ENCODE measurements around the gene HCFC1.
A peak's percentile ranks its signal among the peaks of the same experiment; 100 is the strongest.

HCFC1 gene

GRCh38 chrX:153944800-153945150 lies 26.8 kb downstream of the HCFC1 start:
- H3K27ac Mint-ChIP-seq: peak overlapping the region; percentile 4
- H3K4me1 Mint-ChIP-seq: peaks cover 25% of the 10 kb centered on the region
- H3K27me3 Mint-ChIP-seq: no peaks in the 10 kb centered on the region
- peak overlapping the region; percentile 11 for H3K4me3 Mint-ChIP-seq
- peaks cover 3% of the 10 kb centered on the region for H3K36me3 Mint-ChIP-seq
- no peaks in the 10 kb centered on the region for H3K9me3 Mint-ChIP-seq

GRCh38 chrX:153944140-153944799 lies 27.3 kb downstream of the HCFC1 start, which contains the start of gene RENBP:
Gene RENBP (minus strand): TSS chrX:153944643. CDS start chrX:153944610, 33 bp downstream.
- Mint-ChIP-seq H3K27ac (peak within 1 kb of the TSS; percentile 80), H3K36me3 (peaks cover 3% of the 10 kb centered on the region), H3K9me3 (no peaks in the 10 kb centered on the region), H3K27me3 (no peaks in the 10 kb centered on the region), H3K4me1 (peaks cover 25% of the 10 kb centered on the region), H3K4me3 (peak within 1 kb of the TSS; percentile 79)

GRCh38 chrX:153941336-153942252 lies 30.0 kb downstream of the HCFC1 start:
- H3K36me3 Mint-ChIP-seq: no peaks in the 10 kb centered on the region
- H3K4me3 Mint-ChIP-seq: peak overlapping the region; percentile 79
- H3K27ac Mint-ChIP-seq: peak overlapping the region; percentile 69
- H3K4me1 Mint-ChIP-seq: peaks cover 14% of the 10 kb centered on the region
- no peaks in the 10 kb centered on the region for H3K27me3 Mint-ChIP-seq
- no peaks in the 10 kb centered on the region for H3K9me3 Mint-ChIP-seq

GRCh38 chrX:153939573-153939972 lies 32.0 kb downstream of the HCFC1 start:
- H3K27ac Mint-ChIP-seq: no peak overlapping the region
- H3K9me3 Mint-ChIP-seq: no peaks in the 10 kb centered on the region
- peaks cover 16% of the 10 kb centered on the region for H3K4me1 Mint-ChIP-seq
- H3K36me3 Mint-ChIP-seq: no peaks in the 10 kb centered on the region
- no peak overlapping the region for H3K4me3 Mint-ChIP-seq
- H3K27me3 Mint-ChIP-seq: no peaks in the 10 kb centered on the region

- no peak overlapping the region for H3K4me3 Mint-ChIP-seq
- peaks cover 20% of the 10 kb centered on the region for H3K4me1 Mint-ChIP-seq
- H3K27me3 Mint-ChIP-seq: no peaks in the 10 kb centered on the region
- no peaks in the 10 kb centered on the region for H3K36me3 Mint-ChIP-seq
- no peaks in the 10 kb centered on the region for H3K9me3 Mint-ChIP-seq
- no peak overlapping the region for H3K27ac Mint-ChIP-seq
These were observed 33.3 kb downstream of the HCFC1 start for GRCh38 chrX:153938226-153938786.

GRCh38 chrX:153937056-153937455 lies 34.6 kb downstream of the HCFC1 start:
- H3K36me3 Mint-ChIP-seq: no peaks in the 10 kb centered on the region
- peak overlapping the region; percentile 68 for H3K27ac Mint-ChIP-seq
- no peaks in the 10 kb centered on the region for H3K27me3 Mint-ChIP-seq
- H3K4me1 Mint-ChIP-seq: peaks cover 20% of the 10 kb centered on the region
- H3K9me3 Mint-ChIP-seq: no peaks in the 10 kb centered on the region
- no peak overlapping the region for H3K4me3 Mint-ChIP-seq

GRCh38 chrX:153935326-153935851 lies 36.2 kb downstream of the HCFC1 start:
- H3K27ac Mint-ChIP-seq: peak overlapping the region; percentile 74

GRCh38 chrX:153934762-153935325 lies 36.8 kb downstream of the HCFC1 start, which contains the start of gene NAA10:
Gene NAA10 (minus strand): TSS chrX:153935037. CDS start chrX:153934904, 133 bp downstream.
- peak within 1 kb of the TSS; percentile 88 for H3K4me3 Mint-ChIP-seq
- no peaks in the 10 kb centered on the region for H3K27me3 Mint-ChIP-seq
- H3K9me3 Mint-ChIP-seq: no peaks in the 10 kb centered on the region
- H3K36me3 Mint-ChIP-seq: peaks cover 4% of the 10 kb centered on the region
- peak within 1 kb of the TSS; percentile 84 for H3K27ac Mint-ChIP-seq
- peaks cover 15% of the 10 kb centered on the region for H3K4me1 Mint-ChIP-seq

More at GRCh38 chrX:153935326-153935851, 36.2 kb downstream of the HCFC1 start:
- peak overlapping the region; percentile 79 for H3K4me3 Mint-ChIP-seq
- peaks cover 18% of the 10 kb centered on the region for H3K4me1 Mint-ChIP-seq
- H3K9me3 Mint-ChIP-seq: no peaks in the 10 kb centered on the region
- no peaks in the 10 kb centered on the region for H3K27me3 Mint-ChIP-seq
- H3K36me3 Mint-ChIP-seq: peaks cover 4% of the 10 kb centered on the region

GRCh38 chrX:153934148-153934761 lies 37.4 kb downstream of the HCFC1 start:
- Mint-ChIP-seq H3K4me3 (peak overlapping the region; percentile 88), H3K27me3 (no peaks in the 10 kb centered on the region), H3K36me3 (peaks cover 4% of the 10 kb centered on the region), H3K9me3 (no peaks in the 10 kb centered on the region), H3K4me1 (peaks cover 16% of the 10 kb centered on the region), H3K27ac (peak overlapping the region; percentile 84)

GRCh38 chrX:153933748-153934147 lies 37.9 kb downstream of the HCFC1 start:
- no peaks in the 10 kb centered on the region for H3K27me3 Mint-ChIP-seq
- peak overlapping the region; percentile 84 for H3K27ac Mint-ChIP-seq
- H3K36me3 Mint-ChIP-seq: peaks cover 4% of the 10 kb centered on the region
- no peaks in the 10 kb centered on the region for H3K9me3 Mint-ChIP-seq
- H3K4me3 Mint-ChIP-seq: peak overlapping the region; percentile 88
- peaks cover 20% of the 10 kb centered on the region for H3K4me1 Mint-ChIP-seq

- Mint-ChIP-seq H3K4me3 (peak overlapping the region; percentile 51), H3K36me3 (peaks cover 6% of the 10 kb centered on the region), H3K4me1 (peaks cover 24% of the 10 kb centered on the region), H3K9me3 (no peaks in the 10 kb centered on the region), H3K27ac (no peak overlapping the region), H3K27me3 (no peaks in the 10 kb centered on the region)
These were observed 39.2 kb downstream of the HCFC1 start for GRCh38 chrX:153932220-153932915.

GRCh38 chrX:153931748-153932147 lies 39.9 kb downstream of the HCFC1 start:
- H3K36me3 Mint-ChIP-seq: peaks cover 6% of the 10 kb centered on the region
- H3K27ac Mint-ChIP-seq: no peak overlapping the region

GRCh38 chrX:153931151-153931550 lies 40.5 kb downstream of the HCFC1 start:
- peaks cover 6% of the 10 kb centered on the region for H3K36me3 Mint-ChIP-seq
- H3K27me3 Mint-ChIP-seq: no peaks in the 10 kb centered on the region
- no peaks in the 10 kb centered on the region for H3K9me3 Mint-ChIP-seq
- no peak overlapping the region for H3K4me3 Mint-ChIP-seq
- peaks cover 20% of the 10 kb centered on the region for H3K4me1 Mint-ChIP-seq
- peak overlapping the region; percentile 88 for H3K27ac Mint-ChIP-seq

More at GRCh38 chrX:153931748-153932147, 39.9 kb downstream of the HCFC1 start:
- no peaks in the 10 kb centered on the region for H3K27me3 Mint-ChIP-seq
- no peak overlapping the region for H3K4me3 Mint-ChIP-seq
- H3K4me1 Mint-ChIP-seq: peaks cover 24% of the 10 kb centered on the region
- H3K9me3 Mint-ChIP-seq: no peaks in the 10 kb centered on the region

Measured in activated naive CD4-positive, alpha-beta T cell treated with anti-CD3 and anti-CD28 coated beads, Interleukin-2, amount 50 U/mL, for 24 hours (primary cell).